GM12892 (cell line): ENCODE measurements around the gene PFKFB3.

ENCODE experiments used
- POLR2A ChIP-seq: IDR thresholded peaks from 2 replicates; pipeline ENCODE4 v1.6.1; 2011; ENCODE audit warnings: low read depth, low read length, control low read depth
- POLR2AphosphoS5 ChIP-seq: IDR thresholded peaks from 2 replicates; pipeline ENCODE4 v1.6.1; 2011; ENCODE audit warnings: low read depth, low read length, control low read depth

GRCh38 chr10:6274484-6274883, 71.8 kb downstream of the PFKFB3 start:
- no peak for TF ChIP-seq POLR2A
- TF ChIP-seq POLR2AphosphoS5: no peak
